GM18520 (cell line): ENCODE results near the gene MRPL32.

Source experiments
- ATAC-seq: cut with Tn5 transposase; IDR thresholded peaks from one replicate; pipeline ENCODE4 v1.9.1; 2021; ENCODE audit not compliant: unreplicated experiment

MRPL32 gene

GRCh38 chr7:42964293-42964692, 32.1 kb downstream of the MRPL32 start:
- ATAC-seq = no peak

- no peak for ATAC-seq
Observed at GRCh38 chr7:42964849-42965805, 33.0 kb downstream of the MRPL32 start.

- ATAC-seq = no peak
Observed at GRCh38 chr7:42967391-42967790, 35.2 kb downstream of the MRPL32 start.

GRCh38 chr7:42972699-42973500, 40.7 kb downstream of the MRPL32 start:
- no peak for ATAC-seq

GRCh38 chr7:42976371-42976770, 44.2 kb downstream of the MRPL32 start:
- no peak for ATAC-seq

GRCh38 chr7:42978496-42978895, 46.3 kb downstream of the MRPL32 start:
- no peak for ATAC-seq

- ATAC-seq = no peak
Observed at GRCh38 chr7:42980084-42980483, 47.9 kb downstream of the MRPL32 start.

- no peak for ATAC-seq
Observed at GRCh38 chr7:42980514-42980913, 48.3 kb downstream of the MRPL32 start.

- ATAC-seq = no peak
Observed at GRCh38 chr7:42981601-42982000, 49.4 kb downstream of the MRPL32 start.

GRCh38 chr7:42982604-42983115, 50.5 kb downstream of the MRPL32 start:
- ATAC-seq = no peak

GRCh38 chr7:42984137-42984536, 52.0 kb downstream of the MRPL32 start:
- ATAC-seq = no peak

GRCh38 chr7:42986213-42986612, 54.0 kb downstream of the MRPL32 start:
- ATAC-seq = no peak

- no peak for ATAC-seq
Observed at GRCh38 chr7:42986781-42987248, 54.6 kb downstream of the MRPL32 start.
